GM19099 (cell line): Measurements from ENCODE around the gene TAF1D.

Experiments
- POLR2A ChIP-seq: IDR thresholded peaks from 3 replicates; pipeline ENCODE4 v1.6.1; 2011; ENCODE audit warnings: low read depth; ENCODE audit not compliant: insufficient read length; ENCODE audit errors: extremely low read depth

TAF1D gene

GRCh38 chr11:93757924-93758865 is 16.9 kb upstream of the TAF1D start:
- no peak for TF ChIP-seq POLR2A

DNA sequence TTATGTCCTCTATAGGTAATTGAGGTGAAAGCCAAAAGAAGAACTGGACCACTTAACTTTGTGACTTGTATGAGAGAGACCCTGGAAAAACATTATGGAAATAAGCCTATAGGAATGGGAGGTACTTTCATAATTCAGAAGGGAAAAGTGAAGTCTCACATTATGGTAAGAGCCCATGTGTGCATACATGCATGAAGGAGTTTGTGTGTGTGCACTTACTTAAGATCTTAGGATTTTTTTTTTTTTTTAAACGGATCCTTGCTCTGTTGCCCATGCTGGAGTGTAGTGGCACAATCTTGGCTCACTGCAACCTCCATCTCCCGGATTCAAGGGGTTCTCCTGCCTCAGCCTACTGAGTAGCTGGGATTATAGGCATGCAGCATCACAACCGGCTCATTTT is 16.0 kb upstream of the TAF1D start:
- no peak for TF ChIP-seq POLR2A

DNA sequence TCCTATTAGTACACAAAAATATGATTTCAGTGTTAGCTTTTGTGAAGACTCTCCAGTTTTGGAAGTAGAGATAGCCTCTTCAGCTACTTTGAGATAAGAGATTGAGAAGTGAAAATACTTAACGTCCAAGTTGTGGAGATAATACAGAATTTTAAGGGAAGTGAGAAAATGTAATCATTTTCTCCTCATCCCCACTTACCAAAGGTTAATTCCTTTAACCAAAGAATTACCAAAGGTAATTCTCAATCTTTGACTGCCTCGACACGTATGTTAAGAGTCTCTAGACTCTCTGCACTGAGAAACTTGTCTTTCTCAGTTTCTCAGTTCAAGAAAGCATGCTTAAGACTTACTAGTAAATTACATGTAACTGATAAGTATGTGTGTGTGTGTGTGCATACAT is 15.5 kb upstream of the TAF1D start:
- no peak for TF ChIP-seq POLR2A

DNA sequence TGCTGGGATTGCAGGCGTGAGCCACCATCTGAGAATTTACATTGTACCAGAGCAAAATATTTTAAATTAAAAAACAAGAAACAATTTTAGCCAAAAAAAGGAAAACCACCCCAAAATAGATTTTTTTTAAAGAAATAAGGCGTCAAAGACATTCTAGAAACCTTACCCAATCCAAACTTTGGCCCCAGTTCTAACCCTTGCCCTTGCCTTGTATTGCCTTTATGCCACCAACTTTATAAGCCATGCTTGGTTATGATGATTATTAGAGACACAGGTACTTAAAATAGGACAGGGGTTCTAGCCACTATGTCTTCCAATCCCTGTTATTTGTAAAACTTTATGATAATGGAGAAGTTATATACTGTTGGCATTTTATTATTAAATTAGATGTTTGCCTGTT is 11.9 kb upstream of the TAF1D start:
- TF ChIP-seq POLR2A = no peak

GRCh38 chr11:93751001-93751400 is 9.7 kb upstream of the TAF1D start:
- no peak for TF ChIP-seq POLR2A

GRCh38 chr11:93747122-93747521 is 5.8 kb upstream of the TAF1D start:
- no peak for TF ChIP-seq POLR2A

GRCh38 chr11:93746101-93746500 is 4.8 kb upstream of the TAF1D start:
- TF ChIP-seq POLR2A = no peak

- TF ChIP-seq POLR2A = no peak
Observed at GRCh38 chr11:93744669-93745004, 3.3 kb upstream of the TAF1D start.

DNA sequence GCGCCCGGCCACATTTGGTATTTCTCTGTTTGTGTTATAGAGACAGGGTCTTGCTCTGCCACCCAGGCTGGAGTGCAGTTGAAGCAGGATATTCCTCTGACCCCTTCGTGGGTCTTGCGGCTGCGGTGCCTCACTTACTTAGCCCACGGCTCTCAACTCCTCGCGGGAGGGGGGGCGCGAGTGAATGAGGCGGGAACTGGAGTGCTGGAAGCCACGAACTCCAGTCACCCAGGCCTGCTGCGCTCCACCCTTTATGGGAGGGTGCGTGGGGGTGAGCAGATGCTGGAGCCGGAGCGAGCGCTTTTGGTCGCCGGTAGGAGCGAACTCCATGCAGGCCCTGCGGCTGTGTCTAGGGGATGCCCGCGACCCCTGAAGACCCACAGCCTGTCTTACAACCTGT is 2.0 kb upstream of the TAF1D start:
- TF ChIP-seq POLR2A = no peak

GRCh38 chr11:93741882-93742226 is 559 bp upstream of the TAF1D start:
- TF ChIP-seq POLR2A = no peak

DNA sequence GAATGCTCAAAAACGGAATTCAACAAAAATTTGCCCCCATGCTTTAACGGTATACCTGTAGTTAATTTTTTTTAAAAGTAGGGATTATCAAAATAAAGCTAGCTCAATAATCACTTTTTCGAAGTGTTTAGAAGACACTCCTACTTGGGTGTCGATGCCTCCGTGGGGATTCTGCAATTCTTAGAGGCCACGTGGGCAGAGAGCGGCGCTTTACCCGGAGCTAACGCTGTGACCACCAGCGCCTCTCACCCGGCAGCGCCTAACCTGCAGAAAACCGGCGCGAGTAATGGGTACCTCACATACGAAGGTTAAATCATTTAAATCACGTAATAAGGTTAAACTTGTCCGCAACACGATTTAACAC is 583 bp downstream of the TAF1D start:
- no peak for TF ChIP-seq POLR2A

- TF ChIP-seq POLR2A = no peak
Observed at GRCh38 chr11:93740031-93740729, 1.1 kb downstream of the TAF1D start.

DNA sequence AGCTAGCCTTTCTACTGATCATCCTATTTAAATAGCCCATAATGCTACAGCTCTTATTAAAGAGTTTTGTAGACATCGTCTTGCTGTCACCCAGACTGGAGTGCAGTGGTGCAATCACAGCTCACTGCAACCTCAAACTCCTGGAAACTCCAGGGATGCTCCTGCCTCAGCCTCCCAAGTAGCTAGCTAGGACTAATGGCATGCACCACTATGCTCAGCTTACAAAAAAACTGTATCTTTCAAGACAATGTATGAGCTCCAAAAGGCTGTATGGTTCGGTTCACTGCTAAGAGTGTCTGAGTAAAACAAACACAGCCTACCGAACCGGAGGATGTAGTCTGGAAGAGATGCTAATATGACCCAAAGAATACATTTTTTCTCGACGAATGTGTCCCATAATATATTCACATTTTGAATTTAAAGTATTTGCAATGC is 2.6 kb downstream of the TAF1D start:
- no peak for TF ChIP-seq POLR2A

- TF ChIP-seq POLR2A = no peak
Observed at GRCh38 chr11:93737904-93738612, 3.2 kb downstream of the TAF1D start.

GRCh38 chr11:93736129-93736528 is 5.2 kb downstream of the TAF1D start:
- TF ChIP-seq POLR2A = no peak

DNA sequence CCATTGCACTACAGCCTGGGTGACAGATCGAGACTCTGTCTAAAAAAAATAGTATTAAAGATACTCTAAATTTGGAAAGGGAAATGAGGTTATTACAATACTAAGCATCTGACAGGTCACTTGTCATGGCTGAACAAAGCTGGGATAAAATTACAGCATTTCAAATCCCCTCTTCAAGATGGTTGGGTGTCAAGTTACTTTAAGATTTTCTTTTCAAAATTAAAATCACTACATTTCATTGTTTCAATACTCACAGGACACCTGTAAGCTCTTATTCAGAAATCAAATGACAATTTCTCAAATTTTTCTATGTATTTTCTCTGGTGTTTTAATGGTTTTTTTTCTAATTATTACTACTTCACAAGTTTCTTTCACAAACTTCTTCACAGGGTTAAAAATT is 5.7 kb downstream of the TAF1D start:
- no peak for TF ChIP-seq POLR2A
